IMR-90 (cell line): ENCODE results near the gene IKBKE. TPM values are rescaled to one million over a fixed set of nuclear protein-coding genes. Genes with fewer than 3 reads are reported as not detected.

Experiments
- ATAC-seq: fragments of 200-7000 bp; cut with Tn5 transposase; 2 replicates; pipeline ENCODE4 v1.9.1; 2020; ENCODE audit warnings: low read depth, mild to moderate bottlenecking, moderate library complexity
- BruUV-seq: library from RNA; stranded (reverse); fragments of 400-500 nt; replicated peaks from 2 replicates; lab custom pipeline; 2021; lab: Mats Ljungman, UMichigan
- CTCF ChIA-PET: fragments of 300-600 bp; formaldehyde crosslinking; extraction: SDS; loops from one replicate; lab custom pipeline; 2021; ENCODE audit warnings: antibody characterized with exemption; lab: Yijun Ruan, JAX
- POLR2A ChIA-PET: fragments of 300-600 bp; sonication (Branson Sonifier 250); formaldehyde crosslinking; loops from one replicate; lab custom pipeline; 2022; ENCODE audit warnings: antibody characterized with exemption; ENCODE audit not compliant: unreplicated experiment; lab: Charles Lee
- DNase-seq: peaks from one replicate; pipeline ENCODE4 v3.0.0; 2013
- H2AFZ ChIP-seq: replicated peaks from 2 replicates; pipeline ENCODE3; 2013; ENCODE audit warnings: low read length, mild to moderate bottlenecking; ENCODE audit not compliant: poor library complexity
- H2AK5ac ChIP-seq: 2 replicates; pipeline ENCODE4 v1.6.1; 2013; ENCODE audit warnings: low read depth, low read length, inconsistent platforms
- H2AK9ac ChIP-seq: replicated peaks from 2 replicates; pipeline ENCODE3; 2013; ENCODE audit warnings: mild to moderate bottlenecking, low read depth, low read length, moderate library complexity; ENCODE audit not compliant: poor library complexity
- H2BK120ac ChIP-seq: 2 replicates; pipeline ENCODE4 v1.6.1; 2013; ENCODE audit warnings: low read depth, low read length, inconsistent platforms
- H2BK15ac ChIP-seq: 3 replicates; pipeline ENCODE4 v1.6.1; 2013; ENCODE audit warnings: low read depth, low read length, inconsistent platforms
- H2BK20ac ChIP-seq: 2 replicates; pipeline ENCODE4 v1.6.1; 2013; ENCODE audit warnings: low read depth, mild to moderate bottlenecking, inconsistent platforms, low read length, moderate library complexity
- H2BK5ac ChIP-seq: 2 replicates; pipeline ENCODE4 v1.6.1; 2013; ENCODE audit warnings: mild to moderate bottlenecking, low read depth, low read length, inconsistent platforms; ENCODE audit not compliant: poor library complexity, severe bottlenecking
- H3K14ac ChIP-seq: replicated peaks from 2 replicates; pipeline ENCODE4 v1.6.1; 2013; ENCODE audit warnings: low read depth, low read length, inconsistent platforms
- H3K18ac ChIP-seq: 2 replicates; pipeline ENCODE4 v1.6.1; 2013; ENCODE audit warnings: low read depth, low read length, control low read depth
- H3K23ac ChIP-seq: 2 replicates; pipeline ENCODE4 v1.6.1; 2013; ENCODE audit warnings: low read depth, low read length, inconsistent platforms
- H3K27ac ChIP-seq: 2 replicates; pipeline ENCODE4 v1.5.1; 2013; ENCODE audit warnings: mild to moderate bottlenecking, control low read depth, low read length; ENCODE audit not compliant: insufficient read depth
- H3K27me3 ChIP-seq: 2 replicates; pipeline ENCODE4 v1.6.1; 2013; ENCODE audit warnings: low read length; ENCODE audit not compliant: control insufficient read depth, insufficient read depth
- H3K36me3 ChIP-seq: 2 replicates; pipeline ENCODE4 v1.6.1; 2013; ENCODE audit warnings: low read length, mixed read lengths; ENCODE audit not compliant: control insufficient read depth, insufficient read depth
- H3K4ac ChIP-seq: 2 replicates; pipeline ENCODE4 v1.6.1; 2013; ENCODE audit warnings: low read depth, low read length, inconsistent platforms
- H3K4me1 ChIP-seq: 2 replicates; pipeline ENCODE4 v1.6.1; 2013; ENCODE audit warnings: low read length, mixed read lengths; ENCODE audit not compliant: control insufficient read depth, insufficient read depth
- H3K4me2 ChIP-seq: 2 replicates; pipeline ENCODE4 v1.6.1; 2013; ENCODE audit warnings: low read depth, mild to moderate bottlenecking, control low read depth, low read length, moderate library complexity
- H3K4me3 ChIP-seq: 2 replicates; pipeline ENCODE4 v1.5.1; 2013; ENCODE audit warnings: low read depth, mild to moderate bottlenecking, control low read depth, low read length, moderate library complexity; ENCODE audit not compliant: insufficient read depth
- H3K56ac ChIP-seq: 2 replicates; pipeline ENCODE4 v1.6.1; 2013; ENCODE audit warnings: low read length, inconsistent platforms; ENCODE audit not compliant: insufficient read depth; ENCODE audit errors: extremely low read depth
- H3K79me1 ChIP-seq, 2 experiments: 2 replicates each; pipeline ENCODE4 v1.6.1; 2013; ENCODE audit warnings: low read length in 2 of 2, inconsistent platforms in 1 of 2, low read depth in 1 of 2
- H3K9ac ChIP-seq: 2 replicates; pipeline ENCODE4 v1.6.1; 2013; ENCODE audit warnings: low read depth, low read length, control low read depth
- H3K9me1 ChIP-seq: 2 replicates; pipeline ENCODE4 v1.6.1; 2013; ENCODE audit warnings: low read length, inconsistent platforms; ENCODE audit not compliant: insufficient read depth
- H3K9me3 ChIP-seq: 2 replicates; pipeline ENCODE4 v1.6.1; 2013; ENCODE audit warnings: low read length; ENCODE audit not compliant: control insufficient read depth, insufficient read depth
- H4K20me1 ChIP-seq: 2 replicates; pipeline ENCODE4 v1.6.1; 2013; ENCODE audit warnings: low read length, inconsistent platforms; ENCODE audit not compliant: insufficient read depth
- H4K5ac ChIP-seq: 2 replicates; pipeline ENCODE4 v1.6.1; 2013; ENCODE audit warnings: mild to moderate bottlenecking, low read depth, low read length, control low read depth
- H4K8ac ChIP-seq, 2 experiments: 2 replicates each; pipeline ENCODE4 v1.6.1; 2013; ENCODE audit warnings: low read depth in 2 of 2, low read length in 2 of 2, control low read depth in 1 of 2, inconsistent platforms in 1 of 2
- H4K91ac ChIP-seq: 2 replicates; pipeline ENCODE4 v1.6.1; 2013; ENCODE audit warnings: low read depth, low read length, inconsistent platforms; ENCODE audit not compliant: insufficient read depth
- BHLHE40 ChIP-seq: fragments of 150-350 bp; IDR thresholded peaks from 2 replicates; pipeline ENCODE4 v1.6.1; 2016; ENCODE audit warnings: mild to moderate bottlenecking, low read depth, low read length
- CEBPB ChIP-seq: IDR thresholded peaks from 2 replicates; pipeline ENCODE4 v1.6.1; 2012; ENCODE audit warnings: low read depth, low read length, improper control_type of control experiment
- CHD1 ChIP-seq: IDR thresholded peaks from 2 replicates; pipeline ENCODE4 v1.6.1; 2012; ENCODE audit warnings: low read depth, low read length, improper control_type of control experiment
- MAZ ChIP-seq: IDR thresholded peaks from 2 replicates; pipeline ENCODE4 v1.6.1; 2012; ENCODE audit warnings: low read depth, mild to moderate bottlenecking, low read length, improper control_type of control experiment, moderate library complexity, borderline replicate concordance
- POLR2A ChIP-seq: IDR thresholded peaks from 2 replicates; pipeline ENCODE4 v1.6.1; 2012; ENCODE audit warnings: mild to moderate bottlenecking, low read depth, low read length
- RAD21 ChIP-seq: IDR thresholded peaks from 2 replicates; pipeline ENCODE4 v1.6.1; 2012; ENCODE audit warnings: low read length, improper control_type of control experiment
- RCOR1 ChIP-seq: IDR thresholded peaks from 2 replicates; pipeline ENCODE4 v1.6.1; 2012; ENCODE audit warnings: mild to moderate bottlenecking, low read length, improper control_type of control experiment; ENCODE audit not compliant: insufficient replicate concordance
- RFX5 ChIP-seq: IDR thresholded peaks from 2 replicates; pipeline ENCODE4 v1.8.0; 2012; ENCODE audit warnings: low read depth, mild to moderate bottlenecking, low read length, moderate library complexity
- SMC3 ChIP-seq: fragments of 150-350 bp; IDR thresholded peaks from 2 replicates; pipeline ENCODE4 v1.6.1; 2016; ENCODE audit warnings: low read depth, mild to moderate bottlenecking, antibody characterized with exemption, low read length, moderate library complexity
- WGBS, 2 experiments: methylation state at CpG; one replicate each; pipeline versions ENCODE4 v1.1.5 to v1.1.7; 2013; ENCODE audit warnings: missing lambda C conversion rate in 2 of 2; ENCODE audit not compliant: insufficient read length in 1 of 2; ENCODE audit errors: extremely low coverage in 2 of 2; 5-methylcytosine and 5-hydroxymethylcytosine counted together
- dilution Hi-C: fragments of 300-500 bp; cut with HindIII; formaldehyde crosslinking; loops from one replicate; pipeline ENCODE4 v1.14.3; 2018; ENCODE audit warnings: low sequenced_read_pairs; ENCODE audit not compliant: unreplicated experiment
- in situ Hi-C: fragments of 300-500 bp; cut with MboI; formaldehyde crosslinking; loops from 3 replicates; pipeline ENCODE4 v1.14.3; 2019; ENCODE audit warnings: low sequenced_read_pairs, inconsistent platforms, mixed read lengths
- intact Hi-C: fragments of 100-400 bp; cut with micrococcal nuclease; formaldehyde crosslinking; loops from 2 replicates; pipeline ENCODE4 v1.10.0; 2022
- polyA plus RNA-seq, 3 experiments: library from polyadenylated mRNA; depleted of rRNA; stranded (reverse); fragments of >200 nt; gene quantifications; 2 replicates each; pipeline ENCODE4 v1.2.3, GENCODE V29; 2012; ENCODE audit warnings: low replicate concordance in 1 of 3
- total RNA-seq: library from RNA; depleted of rRNA; stranded (reverse); fragments of >200 nt; gene quantifications from 2 replicates; pipeline ENCODE4 v1.2.3, GENCODE V29; 2012

IKBKE gene
- total and polyA plus RNA-seq, 2 of the 4 experiments (the other 2 are of a cell fraction), result 20.3 to 24.0 TPM

DNA sequence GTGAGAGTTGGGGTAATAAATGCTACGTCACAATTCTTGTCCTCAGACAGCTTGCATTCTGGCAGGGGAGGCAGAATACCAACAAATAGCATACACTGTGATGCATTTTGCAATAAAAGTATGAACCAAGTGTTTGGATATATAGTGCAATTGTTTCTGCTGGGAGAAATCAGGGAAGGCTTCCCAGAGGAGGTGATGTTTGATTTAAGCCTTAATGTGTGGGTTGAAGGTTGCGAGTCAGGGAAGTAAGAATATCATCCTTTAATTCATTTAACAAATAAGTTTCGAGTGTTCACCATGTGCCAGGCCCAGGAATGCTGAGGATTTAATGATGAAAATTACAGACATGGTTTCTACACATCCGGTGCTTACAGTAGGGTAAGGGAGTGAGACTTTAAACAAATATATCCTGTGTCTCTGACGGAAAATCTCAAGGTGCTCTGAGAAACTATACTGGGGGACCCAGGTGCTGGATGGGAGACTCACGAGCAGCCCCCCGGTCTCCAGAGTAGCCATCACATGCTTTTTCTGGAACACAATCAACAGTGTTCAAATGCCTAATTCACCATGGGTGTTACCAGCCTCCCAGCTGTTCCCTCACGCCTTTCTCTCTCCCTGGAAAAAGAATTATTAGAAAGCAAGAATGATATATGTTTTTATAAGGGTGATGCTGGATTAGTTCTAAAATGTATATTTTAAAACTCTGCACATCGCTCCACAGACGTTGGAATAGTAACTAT, 68.8 kb downstream of the IKBKE start:
- no peak overlapping the region for H3K4me3 ChIP-seq
- no peak overlapping the region for H4K5ac ChIP-seq
- CTCF ChIA-PET, result no interaction called here
- H3K56ac ChIP-seq, result no peak overlapping the region
- no peak for ATAC-seq
- H2BK120ac ChIP-seq, result no peak overlapping the region
- TF ChIP-seq BHLHE40 (no peak), RCOR1 (no peak), MAZ (no peak), CEBPB (no peak), RFX5 (no peak), SMC3 (no peak), POLR2A (no peak), RAD21 (no peak), CHD1 (no peak)
- no peak overlapping the region for H4K8ac ChIP-seq
- no peaks in the 10 kb centered on the region; the same call in 1 of the 2 replicates for H3K9me1 ChIP-seq
- H3K9me3 ChIP-seq, result no peaks in the 10 kb centered on the region
- no peak overlapping the region for H2AFZ ChIP-seq
- intact Hi-C loops, result no loop called here
- no peak overlapping the region for H4K91ac ChIP-seq
- POLR2A ChIA-PET, result no interaction called here
- no peak overlapping the region for H3K14ac ChIP-seq
- H2AK5ac ChIP-seq, result no peak overlapping the region
- no peak overlapping the region for H2AK9ac ChIP-seq
- dilution Hi-C loops, result no loop called here
- in situ Hi-C loops, result no loop called here
- no TSS peak for BruUV-seq
- no peak overlapping the region for H3K4ac ChIP-seq
- H4K20me1 ChIP-seq, result no peaks in the 10 kb centered on the region
- H2BK15ac ChIP-seq, result no peak overlapping the region
- H3K79me1 ChIP-seq, result no peaks in the 10 kb centered on the region
- no peak for DNase-seq
- WGBS, 2 experiments, result no CpG with 5 or more reads among the region's 10 CpGs
- H3K4me1 ChIP-seq, result no peaks in the 10 kb centered on the region
- no peak overlapping the region for H3K18ac ChIP-seq
- H3K27ac ChIP-seq, result no peak overlapping the region
- H3K4me2 ChIP-seq, result no peak overlapping the region
- H2BK20ac ChIP-seq, result no peak overlapping the region
- no peak overlapping the region for H3K9ac ChIP-seq
- no peak overlapping the region for H3K23ac ChIP-seq
- no peaks in the 10 kb centered on the region for H3K27me3 ChIP-seq
- no peak overlapping the region for H2BK5ac ChIP-seq
- H3K36me3 ChIP-seq, result 0 out of 2 replicates have a peak, but pooled peaks cover 2% of the 10 kb centered on the region
